RWPE2 (cell line): ENCODE results near the gene NUP88.

Source experiments
- ATAC-seq: fragments of 200-7000 bp; cut with Tn5 transposase; 3 replicates; pipeline ENCODE4 v1.9.1; 2021; ENCODE audit warnings: low read depth
- DNase-seq: peaks from one replicate; pipeline ENCODE4 v3.0.0-alpha.2; 2020; ENCODE audit warnings: low spot score
- H3K27ac ChIP-seq: fragments of 450-650 bp; 2 replicates; pipeline ENCODE4 v1.5.1; 2017; ENCODE audit warnings: mild to moderate bottlenecking; ENCODE audit not compliant: poor library complexity, severe bottlenecking
- H3K27me3 ChIP-seq: fragments of 250-450 bp; sonication (Bioruptor Pico); 2 replicates; pipeline ENCODE4 v1.5.1; 2021; ENCODE audit warnings: mild to moderate bottlenecking, moderate library complexity; ENCODE audit not compliant: insufficient read depth, poor library complexity, severe bottlenecking
- H3K36me3 ChIP-seq: fragments of 250-450 bp; sonication (Bioruptor Pico); 2 replicates; pipeline ENCODE4 v1.5.1; 2020; ENCODE audit warnings: low read depth, mild to moderate bottlenecking, moderate library complexity
- H3K4me1 ChIP-seq: fragments of 250-450 bp; sonication (Bioruptor Pico); 2 replicates; pipeline ENCODE4 v1.5.1; 2021; ENCODE audit warnings: mild to moderate bottlenecking, moderate library complexity; ENCODE audit not compliant: insufficient read depth, poor library complexity, severe bottlenecking
- H3K4me3 ChIP-seq: fragments of 250-450 bp; sonication (Bioruptor Pico); 2 replicates; pipeline ENCODE4 v1.5.1; 2021; ENCODE audit warnings: mild to moderate bottlenecking, moderate library complexity; ENCODE audit not compliant: severe bottlenecking
- H3K9me3 ChIP-seq: fragments of 250-450 bp; sonication (Bioruptor Pico); 2 replicates; pipeline ENCODE4 v1.5.1; 2021; ENCODE audit warnings: mild to moderate bottlenecking, moderate library complexity; ENCODE audit not compliant: severe bottlenecking
- CTCF ChIP-seq: fragments of 450-650 bp; IDR thresholded peaks from one replicate; pipeline ENCODE4 v1.5.1; 2017; ENCODE audit warnings: mild to moderate bottlenecking, moderate library complexity; ENCODE audit not compliant: poor library complexity, severe bottlenecking

NUP88 gene

GRCh38 chr17:5381542-5381941 lies 37.9 kb downstream of the NUP88 start:
- H3K9me3 ChIP-seq: no peaks in the 10 kb centered on the region
- TF ChIP-seq CTCF: no peak
- H3K4me1 ChIP-seq: no peaks in the 10 kb centered on the region
- no peaks in the 10 kb centered on the region for H3K27me3 ChIP-seq
- no peak overlapping the region for H3K4me3 ChIP-seq
- ATAC-seq (no peak), DNase-seq (no peak)
- H3K27ac ChIP-seq: no peak overlapping the region
- H3K36me3 ChIP-seq: peaks cover 92% of the 10 kb centered on the region

GRCh38 chr17:5380491-5381135 lies 38.8 kb downstream of the NUP88 start:
- no peaks in the 10 kb centered on the region for H3K4me1 ChIP-seq
- DNase-seq (no peak), ATAC-seq (no peak)
- H3K9me3 ChIP-seq: no peaks in the 10 kb centered on the region
- no peak overlapping the region for H3K4me3 ChIP-seq
- no peak overlapping the region for H3K27ac ChIP-seq
- peaks cover 92% of the 10 kb centered on the region for H3K36me3 ChIP-seq
- H3K27me3 ChIP-seq: no peaks in the 10 kb centered on the region
- TF ChIP-seq CTCF: no peak

- Histone ChIP-seq H3K4me1 (no peaks in the 10 kb centered on the region), H3K27me3 (no peaks in the 10 kb centered on the region), H3K36me3 (peaks cover 90% of the 10 kb centered on the region), H3K27ac (no peak overlapping the region), H3K9me3 (no peaks in the 10 kb centered on the region), H3K4me3 (no peak overlapping the region)
- TF ChIP-seq CTCF: no peak
- ATAC-seq (no peak), DNase-seq (no peak)
Observed at GRCh38 chr17:5379351-5380107, 39.9 kb downstream of the NUP88 start.

GRCh38 chr17:5378566-5379207 lies 40.8 kb downstream of the NUP88 start:
- H3K9me3 ChIP-seq: no peaks in the 10 kb centered on the region
- H3K4me1 ChIP-seq: no peaks in the 10 kb centered on the region
- ATAC-seq (no peak), DNase-seq (no peak)
- H3K36me3 ChIP-seq: peaks cover 90% of the 10 kb centered on the region
- no peak overlapping the region for H3K27ac ChIP-seq
- no peak overlapping the region for H3K4me3 ChIP-seq
- H3K27me3 ChIP-seq: no peaks in the 10 kb centered on the region
- TF ChIP-seq CTCF: no peak

GRCh38 chr17:5373112-5373511 lies 46.4 kb downstream of the NUP88 start:
- Histone ChIP-seq H3K36me3 (peaks cover 83% of the 10 kb centered on the region), H3K9me3 (no peaks in the 10 kb centered on the region), H3K4me3 (no peak overlapping the region), H3K4me1 (no peaks in the 10 kb centered on the region), H3K27ac (no peak overlapping the region), H3K27me3 (no peaks in the 10 kb centered on the region)
- TF ChIP-seq CTCF: no peak
- DNase-seq: no peak
- ATAC-seq: no peak
